Measurements from ENCODE around the gene ELOA2. TPM values are rescaled to one million over a fixed set of nuclear protein-coding genes. Genes with fewer than 3 reads are reported as not detected.
"Not testable (repeated sequence)": the region's sequence is repeated elsewhere in the genome, so short reads cannot be mapped to it uniquely, and the experiment has no call there.

Gene ELOA2
- total RNA-seq, 1 experiment from 2014 or later = not detected

DNA sequence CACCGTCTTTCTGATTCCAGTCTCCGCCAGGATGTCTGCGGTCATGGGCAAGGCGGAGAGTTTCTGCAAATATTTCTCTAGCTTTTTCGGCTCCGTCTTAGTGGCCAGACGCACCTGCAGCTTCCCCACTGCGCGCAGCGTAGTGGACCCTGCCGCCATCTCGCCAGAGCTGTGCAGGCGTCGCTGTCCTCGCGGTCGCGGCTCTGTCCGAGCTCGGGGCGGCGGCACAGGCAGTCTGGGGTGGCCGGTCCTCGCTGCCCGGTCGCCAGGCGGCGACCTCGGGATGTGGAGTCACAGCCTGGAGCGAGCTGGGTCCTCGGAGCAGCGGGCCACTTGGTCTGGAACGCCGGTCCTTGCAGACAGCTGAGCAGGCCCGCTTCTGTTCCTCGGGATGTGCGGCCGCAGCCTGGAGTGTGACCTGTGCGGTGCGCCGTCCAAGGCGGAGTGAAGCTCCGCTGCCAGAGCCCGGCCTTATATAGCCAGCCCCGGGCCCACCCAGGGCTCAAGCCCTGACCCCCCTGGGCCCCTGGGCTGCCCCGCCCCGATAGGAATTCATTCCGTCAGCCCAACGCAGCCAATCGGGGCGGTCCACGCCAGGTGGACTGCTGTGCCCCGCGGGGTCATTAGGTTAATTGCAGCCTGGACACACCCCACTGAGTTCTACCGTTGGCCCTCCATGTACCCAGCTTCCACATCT, 11.5 kb downstream of the ELOA2 start:
- DNase-seq (ENCODE audit: low spot score); in situ Hi-C loops (cut with HindIII; ENCODE audit: low sequenced_read_pairs): not testable (repeated sequence)

DNA sequence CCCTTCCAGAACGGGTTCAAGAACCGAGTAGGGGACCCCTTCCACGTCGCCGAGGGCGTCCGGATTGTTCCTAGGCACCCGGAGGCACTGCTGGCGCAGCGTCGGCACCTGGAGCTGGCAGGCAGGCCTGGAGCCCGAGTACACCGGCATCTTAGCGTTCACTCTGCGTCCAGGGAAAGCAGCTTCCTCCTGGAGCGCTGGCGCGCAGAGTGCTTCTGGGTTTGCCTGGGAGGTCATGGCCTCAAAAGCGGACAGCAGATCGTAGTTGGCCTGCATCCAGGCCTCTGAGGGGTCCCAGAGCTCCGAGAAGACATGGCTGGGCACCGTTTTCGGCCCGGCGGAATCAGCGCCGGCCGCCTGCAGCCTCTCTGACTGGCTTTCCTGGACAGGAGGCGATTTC, 12.6 kb downstream of the ELOA2 start:
- in situ Hi-C loops (cut with HindIII; ENCODE audit: low sequenced_read_pairs) = not testable (repeated sequence)

DNA sequence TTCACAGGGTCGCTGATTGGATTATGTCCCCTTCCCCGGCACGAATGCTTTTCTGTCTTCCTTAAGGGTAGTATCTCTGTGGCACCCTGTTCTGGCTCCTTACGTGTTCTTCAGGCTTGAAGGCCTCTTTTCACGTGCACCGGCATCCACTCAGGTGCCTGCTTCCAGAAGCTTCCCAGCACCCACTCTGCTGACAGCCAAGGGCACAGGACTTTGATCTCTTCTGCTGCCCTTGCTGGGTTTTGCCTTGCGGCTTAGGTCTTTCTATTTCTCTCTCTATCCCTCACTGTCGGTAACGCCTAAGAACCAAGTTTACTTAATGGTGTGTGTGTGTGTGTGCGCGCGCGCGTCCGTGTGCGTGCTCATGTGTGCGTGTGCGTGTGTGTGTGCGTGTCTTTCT, 14.7 kb downstream of the ELOA2 start:
- in situ Hi-C loops (cut with HindIII; ENCODE audit: low sequenced_read_pairs); DNase-seq (ENCODE audit: low spot score): not testable (repeated sequence)

More for the DNA sequence above, 12.6 kb downstream of the ELOA2 start:
- not testable (repeated sequence) for DNase-seq (ENCODE audit: low spot score)

DNA sequence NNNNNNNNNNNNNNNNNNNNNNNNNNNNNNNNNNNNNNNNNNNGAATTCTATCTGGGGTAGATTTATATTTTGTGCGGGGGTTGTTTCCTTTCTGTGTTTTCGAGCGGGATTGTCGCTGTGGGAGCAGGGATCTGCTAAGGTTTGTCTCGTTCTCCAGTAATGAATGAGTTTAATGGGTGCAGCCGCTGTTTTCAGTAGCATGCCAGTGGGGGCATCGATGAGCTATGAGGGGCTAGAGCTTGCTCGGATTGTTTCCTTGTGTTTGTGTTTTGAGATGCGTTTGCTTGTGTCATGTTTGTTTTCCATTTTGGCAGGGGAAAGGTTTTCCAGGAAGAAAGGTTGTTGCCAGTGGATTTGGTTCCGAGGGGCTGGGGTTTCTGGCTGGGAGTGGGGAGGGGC, 15.6 kb downstream of the ELOA2 start:
- DNase-seq (ENCODE audit: low spot score); in situ Hi-C loops (cut with HindIII; ENCODE audit: low sequenced_read_pairs): not testable (repeated sequence)

Other genes starting within 250 kb of the ELOA2 start
- 26.4 and 35.2 TPM in 2 replicates for gene PIAS2, start 118.1 kb downstream of the ELOA2 start, total RNA-seq (2014; rRNA removed; shearing (Covaris generic))
- 7.0 and 15.0 TPM in 2 replicates for gene KATNAL2, start 118.0 kb downstream of the ELOA2 start, total RNA-seq (2014; rRNA removed; shearing (Covaris generic))
- gene HDHD2, start 114.9 kb upstream of the ELOA2 start, total RNA-seq (2014; rRNA removed; shearing (Covaris generic)) = 6.6 and 15.8 TPM in 2 replicates
- 29.2 and 34.2 TPM in 2 replicates for gene IER3IP1, start 140.7 kb upstream of the ELOA2 start, total RNA-seq (2014; rRNA removed; shearing (Covaris generic))
- not detected in 2 replicates for gene SKOR2, start 216.0 kb upstream of the ELOA2 start, total RNA-seq (2014; rRNA removed; shearing (Covaris generic))

All from G401 (cell line).